GM23338 (cell line): Measurements from ENCODE around the gene SQSTM1. TPM values are rescaled to one million over a fixed set of nuclear protein-coding genes. Genes with fewer than 3 reads are reported as not detected.

Experiments
- CREB1 ChIP-seq: fragments of 250-450 bp; sonication (Bioruptor Pico); IDR thresholded peaks from 2 replicates; pipeline ENCODE4 v1.5.0; 2020; ENCODE audit warnings: low read depth, mild to moderate bottlenecking, moderate library complexity
- EZH2 ChIP-seq: fragments of 200-600 bp; sonication (generic); IDR thresholded peaks from one replicate; pipeline ENCODE4 v1.8.0; 2017; ENCODE audit warnings: antibody characterized with exemption, mild to moderate bottlenecking, low read depth; ENCODE audit not compliant: unreplicated experiment
- EZH2phosphoT487 ChIP-seq: fragments of 200-600 bp; sonication (generic); IDR thresholded peaks from one replicate; pipeline ENCODE4 v1.8.1; 2018; ENCODE audit warnings: antibody characterized with exemption; ENCODE audit not compliant: unreplicated experiment
- JUNB ChIP-seq: IDR thresholded peaks from one replicate; pipeline ENCODE4 v1.6.1; 2016; ENCODE audit warnings: antibody characterized with exemption; ENCODE audit not compliant: unreplicated experiment
- NANOG ChIP-seq: IDR thresholded peaks from 2 replicates; pipeline ENCODE4 v1.6.1; 2016; ENCODE audit warnings: antibody characterized with exemption, borderline replicate concordance
- STAT1 ChIP-seq: IDR thresholded peaks from one replicate; pipeline ENCODE4 v1.6.1; 2016; ENCODE audit warnings: antibody characterized with exemption; ENCODE audit not compliant: unreplicated experiment
- ZNF114 ChIP-seq: fragments of 250-450 bp; sonication (Bioruptor Pico); IDR thresholded peaks from 2 replicates; pipeline ENCODE4 v1.5.0; 2020; ENCODE audit warnings: mild to moderate bottlenecking, moderate library complexity
- ZNF331 ChIP-seq: fragments of 250-450 bp; sonication (Bioruptor Pico); IDR thresholded peaks from 2 replicates; pipeline ENCODE4 v1.5.0; 2020; ENCODE audit warnings: low read depth, mild to moderate bottlenecking, moderate library complexity
- ZNF462 ChIP-seq: fragments of 250-450 bp; sonication (Bioruptor Pico); IDR thresholded peaks from 2 replicates; pipeline ENCODE4 v1.5.0; 2020; ENCODE audit warnings: mild to moderate bottlenecking, moderate library complexity
- polyA plus RNA-seq: library from polyadenylated mRNA; unstranded; fragments of >200 nt; fragmentation: Nextera tagmentation; extraction: Ambion mirVana; gene quantifications from 2 replicates; pipeline ENCODE4 v1.2.1, GENCODE V29; 2016
- total RNA-seq: library from RNA; depleted of rRNA; stranded (reverse); fragments of >200 nt; shearing (Covaris generic); gene quantifications from 2 replicates; pipeline ENCODE4 v1.2.3, GENCODE V29; 2014

Gene SQSTM1
- total and polyA plus RNA-seq, 2 experiments from 2014 or later, result 58.0 to 92.6 TPM

GRCh38 chr5:179829732-179830435 is 9.2 kb downstream of the SQSTM1 start (continued):
- no peak for TF ChIP-seq ZNF462 (CRISPR knock-in tag)
- TF ChIP-seq EZH2, result no peak
- TF ChIP-seq ZNF114 (CRISPR knock-in tag), result no peak
- no peak for TF ChIP-seq JUNB
- TF ChIP-seq STAT1, result no peak
- no peak for TF ChIP-seq CREB1 (CRISPR knock-in tag)
- no peak for TF ChIP-seq ZNF331 (CRISPR knock-in tag)
- no peak for TF ChIP-seq NANOG
- no peak for TF ChIP-seq EZH2phosphoT487
